HG03457 (cell line): Measurements from ENCODE around the gene MSRB3.

Experiments
- ATAC-seq: cut with Tn5 transposase; IDR thresholded peaks from one replicate; pipeline ENCODE4 v1.9.1; 2021; ENCODE audit warnings: moderate number of reproducible peaks; ENCODE audit not compliant: unreplicated experiment

The MSRB3 gene

GRCh38 chr12:65492998-65493912, 214.8 kb downstream of the MSRB3 start:
- no peak for ATAC-seq

- no peak for ATAC-seq
Measured at GRCh38 chr12:65493913-65494245, 215.4 kb downstream of the MSRB3 start.

- ATAC-seq, result no peak
Measured at GRCh38 chr12:65494537-65494936, 216.1 kb downstream of the MSRB3 start.

GRCh38 chr12:65495233-65495632, 216.8 kb downstream of the MSRB3 start:
- no peak for ATAC-seq

- ATAC-seq, result no peak
Measured at GRCh38 chr12:65496617-65497016, 218.1 kb downstream of the MSRB3 start.

- no peak for ATAC-seq
Measured at GRCh38 chr12:65497660-65498059, 219.2 kb downstream of the MSRB3 start.

- no peak for ATAC-seq
Measured at GRCh38 chr12:65499167-65499566, 220.7 kb downstream of the MSRB3 start.

- ATAC-seq, result no peak
Measured at GRCh38 chr12:65500091-65500900, 221.8 kb downstream of the MSRB3 start.

- no peak for ATAC-seq
Measured at GRCh38 chr12:65501093-65501621, 222.7 kb downstream of the MSRB3 start.

- ATAC-seq, result no peak
Measured at GRCh38 chr12:65501935-65502334, 223.5 kb downstream of the MSRB3 start.

- ATAC-seq, result no peak
Measured at GRCh38 chr12:65504417-65504816, 225.9 kb downstream of the MSRB3 start.

- ATAC-seq, result no peak
Measured at GRCh38 chr12:65505386-65506121, 227.1 kb downstream of the MSRB3 start.

- ATAC-seq, result no peak
Measured at GRCh38 chr12:65508276-65509035, 230.0 kb downstream of the MSRB3 start.

GRCh38 chr12:65510007-65510406, 231.5 kb downstream of the MSRB3 start:
- ATAC-seq, result no peak

- no peak for ATAC-seq
Measured at GRCh38 chr12:65510584-65511050, 232.1 kb downstream of the MSRB3 start.

GRCh38 chr12:65511134-65511834, 232.8 kb downstream of the MSRB3 start:
- ATAC-seq, result no peak

- ATAC-seq, result no peak
Measured at GRCh38 chr12:65511912-65512311, 233.4 kb downstream of the MSRB3 start.
